HG02943 (cell line): ENCODE measurements around the gene CAMK2B.

ENCODE experiments used
- ATAC-seq: cut with Tn5 transposase; IDR thresholded peaks from one replicate; pipeline ENCODE4 v1.9.1; 2021; ENCODE audit warnings: mild to moderate bottlenecking, low read depth, moderate library complexity; ENCODE audit not compliant: unreplicated experiment

CAMK2B gene

GRCh38 chr7:44325201-44325671 lies at the start of gene CAMK2B:
CAMK2B (minus strand) TSS chr7:44325594; CDS start chr7:44325421, 173 bp downstream.
- ATAC-seq = no peak

- no peak for ATAC-seq
These were observed 48.8 kb upstream of the CAMK2B start for GRCh38 chr7:44374007-44374763.

DNA sequence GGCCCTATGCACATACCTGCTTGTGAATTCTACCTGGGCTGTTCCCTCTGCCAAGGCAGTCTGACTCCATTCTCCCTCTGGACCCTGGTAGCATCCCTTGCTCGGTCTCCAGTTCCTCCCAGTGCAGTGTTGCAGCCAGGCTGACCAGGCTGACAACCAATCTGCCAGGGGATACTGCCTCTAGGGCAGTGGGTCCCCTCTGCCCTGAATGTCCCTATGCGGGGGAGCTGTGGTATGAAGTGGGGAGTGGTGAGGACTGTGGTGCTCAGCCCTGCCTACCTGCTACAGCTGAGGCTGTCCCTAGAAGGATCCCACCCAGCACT lies 48.0 kb upstream of the CAMK2B start:
- ATAC-seq = no peak

DNA sequence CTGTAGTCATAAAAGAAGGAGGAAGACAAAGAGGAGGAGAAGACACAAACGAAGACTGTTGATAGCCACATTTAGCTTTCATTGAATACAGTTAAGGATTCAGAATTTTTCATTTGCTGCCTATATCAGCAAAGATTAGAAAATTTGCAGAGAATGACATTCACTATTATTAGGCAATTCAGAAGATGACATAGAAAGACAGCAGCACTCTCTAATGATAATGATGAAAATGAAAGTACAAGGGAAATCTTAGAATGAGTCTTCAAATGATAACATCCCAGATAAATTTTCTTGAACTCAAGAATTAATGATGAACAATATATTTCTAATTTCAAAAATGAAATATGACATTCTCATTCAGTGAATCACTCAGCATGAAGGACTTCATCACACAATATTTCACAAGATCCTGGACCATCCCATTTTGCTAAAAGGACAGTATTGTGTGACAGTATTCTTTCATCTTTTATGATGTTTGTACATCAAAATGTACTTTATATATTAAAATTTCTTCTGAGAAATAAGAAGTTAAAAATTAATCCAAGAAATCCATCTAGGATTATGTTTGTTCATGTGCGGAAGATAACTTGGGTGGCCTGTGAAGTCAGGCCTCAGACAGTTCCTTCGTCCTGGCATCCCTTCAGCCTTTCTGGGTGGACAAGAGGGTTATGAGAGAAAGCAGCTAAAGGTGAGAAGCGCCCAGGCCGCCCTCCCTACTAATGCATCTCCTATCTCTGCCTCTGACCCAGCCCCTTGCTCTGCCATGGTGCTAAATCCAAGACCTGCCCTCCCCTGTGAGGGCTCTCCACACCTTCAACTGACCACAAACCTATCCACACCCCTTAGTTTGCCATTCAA lies 47.4 kb upstream of the CAMK2B start:
- ATAC-seq = no peak

- no peak for ATAC-seq
These were observed 43.5 kb upstream of the CAMK2B start for GRCh38 chr7:44368885-44369284.

DNA sequence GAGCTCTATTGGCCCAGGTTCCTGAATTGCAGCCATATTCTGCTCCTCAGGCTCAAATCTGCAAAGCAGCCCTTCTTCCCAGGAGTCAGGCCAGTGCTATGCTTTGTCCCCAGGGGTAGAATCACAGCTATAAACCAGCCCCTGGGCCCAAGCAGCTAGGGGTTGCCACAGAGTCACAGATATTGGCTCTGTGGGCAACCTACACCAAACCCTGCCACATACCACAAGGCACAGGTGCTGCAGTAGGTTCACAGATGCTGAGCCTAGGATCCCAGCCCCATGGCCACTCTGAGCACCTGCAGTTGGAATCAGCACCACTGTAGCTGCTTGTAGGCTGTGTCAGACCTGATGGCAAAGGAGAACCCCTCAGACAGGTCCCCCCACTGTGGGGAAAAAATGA lies 43.1 kb upstream of the CAMK2B start:
- no peak for ATAC-seq

DNA sequence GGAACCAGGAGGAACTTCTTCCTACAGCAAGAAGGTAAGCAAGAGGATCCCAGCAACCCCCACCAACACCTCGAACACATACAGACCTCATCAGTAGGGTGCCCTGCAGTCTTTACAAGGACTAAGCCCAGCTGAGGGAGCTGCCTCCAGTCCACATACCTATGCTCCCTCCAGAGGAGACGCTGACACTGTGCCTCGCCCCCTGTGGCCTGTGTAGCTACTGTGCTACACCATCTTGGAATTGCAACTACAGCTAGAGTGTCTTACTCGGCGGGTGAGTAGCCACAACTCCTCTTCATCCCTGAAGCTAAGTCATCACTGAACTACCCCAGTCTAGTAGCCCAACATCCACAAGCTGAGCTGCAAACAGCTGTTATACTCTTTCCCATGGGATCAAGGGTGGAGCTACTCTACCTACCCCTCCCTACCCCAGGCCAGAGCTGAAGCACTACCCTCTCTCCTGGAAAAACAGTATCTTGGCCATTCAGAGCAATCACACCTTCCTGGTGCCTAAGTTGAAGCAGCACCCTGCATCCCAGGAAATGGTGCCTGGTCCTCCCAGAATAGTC lies 42.2 kb upstream of the CAMK2B start:
- no peak for ATAC-seq

DNA sequence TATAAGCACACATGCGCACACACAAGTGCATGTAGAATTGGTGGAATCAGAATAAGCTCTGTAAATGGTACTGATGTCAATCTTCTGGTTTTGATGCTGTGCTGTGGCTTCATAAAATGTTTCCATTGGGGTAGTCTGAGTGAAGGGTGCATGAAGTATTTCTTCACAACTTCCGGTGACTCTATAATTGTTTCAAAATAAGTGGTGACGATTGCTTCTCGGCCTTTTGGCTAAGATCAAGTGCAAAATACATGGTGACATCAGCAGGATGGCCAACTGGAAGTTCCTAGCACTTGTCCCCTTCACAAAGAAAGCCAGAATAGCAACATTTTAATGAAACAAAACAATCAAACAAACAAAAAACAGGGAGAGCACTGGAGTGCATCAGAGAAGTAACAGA lies 41.6 kb upstream of the CAMK2B start:
- ATAC-seq = no peak

DNA sequence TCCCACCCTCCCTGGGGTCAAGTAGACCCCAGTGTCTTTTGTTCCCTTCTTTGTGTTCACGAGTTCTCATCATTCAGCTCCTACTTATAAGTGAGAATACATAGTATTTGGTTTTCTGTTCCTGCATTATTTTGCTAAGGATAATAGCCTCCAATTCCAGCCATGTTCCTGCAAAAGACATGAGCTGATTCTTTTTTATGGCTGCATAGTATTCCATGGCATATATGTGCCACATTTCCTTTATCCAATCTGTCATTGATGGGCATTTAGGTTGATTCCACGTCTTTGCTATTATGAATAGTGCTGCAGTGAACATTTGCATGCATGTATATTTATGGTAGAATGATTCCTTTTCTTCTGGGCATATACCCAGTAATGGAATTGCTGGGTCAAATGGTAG lies 28.3 kb upstream of the CAMK2B start:
- no peak for ATAC-seq

DNA sequence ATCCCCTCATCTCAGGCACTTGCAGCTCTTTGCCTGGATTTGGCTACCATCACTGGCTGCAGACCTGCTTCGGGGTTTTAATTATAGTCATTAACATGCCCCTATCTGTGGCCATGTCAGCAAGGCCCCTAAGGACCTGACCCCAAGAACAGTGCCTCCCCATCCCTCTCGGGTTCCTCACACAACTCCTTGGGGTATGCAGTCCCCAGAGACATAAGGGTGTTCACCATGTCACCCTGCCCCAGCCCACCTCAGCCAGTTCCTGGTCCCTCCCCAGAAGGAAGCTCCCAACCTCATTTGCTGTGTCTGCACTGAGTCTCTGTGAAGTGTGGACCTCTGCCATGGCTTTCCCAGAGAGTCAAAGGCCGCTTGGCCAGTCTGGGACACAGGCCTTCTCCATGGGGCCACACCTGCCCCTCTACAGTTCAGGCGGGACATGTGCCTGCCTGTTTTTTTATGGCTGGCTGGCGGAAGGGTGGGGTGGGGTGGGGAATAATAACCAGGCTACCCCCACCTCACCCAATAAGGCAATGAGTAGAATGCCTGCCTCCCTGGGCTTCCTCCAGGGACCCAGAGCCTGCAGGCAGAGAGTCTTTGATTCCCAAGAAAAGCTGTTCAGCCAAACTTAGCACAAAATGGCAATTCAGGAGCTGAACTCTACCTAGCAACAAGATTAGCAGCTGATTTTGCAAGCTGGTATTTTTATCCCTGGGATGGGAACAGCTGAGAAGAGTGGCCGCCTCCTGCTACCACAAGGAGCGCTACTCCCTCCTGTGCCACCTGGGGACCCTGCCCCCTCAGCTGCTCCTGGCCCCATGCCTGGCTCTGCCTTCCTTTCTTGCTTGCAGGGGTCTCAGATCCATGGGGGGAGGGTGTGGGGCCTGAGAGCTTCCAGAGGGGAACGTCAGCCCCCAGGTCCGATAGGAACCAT lies 23.7 kb upstream of the CAMK2B start:
- no peak for ATAC-seq

- no peak for ATAC-seq
These were observed 22.9 kb upstream of the CAMK2B start for GRCh38 chr7:44348300-44348699.

GRCh38 chr7:44347546-44348114 lies 22.2 kb upstream of the CAMK2B start:
- ATAC-seq = no peak

DNA sequence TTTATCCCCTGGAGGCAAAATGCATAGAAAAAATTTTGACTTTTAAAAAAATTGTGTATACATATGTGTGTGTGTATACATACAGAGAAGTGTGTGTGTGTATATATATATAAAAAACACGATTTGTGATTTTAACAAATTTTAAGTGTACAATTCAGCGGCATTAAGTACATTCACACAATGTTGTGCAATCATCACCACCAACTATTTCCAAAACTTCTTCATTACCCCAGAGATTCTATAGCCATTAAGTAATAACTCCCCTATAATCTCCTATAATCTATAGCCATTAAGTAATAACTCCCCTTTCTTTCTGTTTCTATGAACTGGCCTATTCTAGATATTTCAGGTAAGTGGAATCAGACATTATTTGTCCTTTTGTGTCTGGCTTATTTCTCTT lies 20.7 kb upstream of the CAMK2B start:
- no peak for ATAC-seq

DNA sequence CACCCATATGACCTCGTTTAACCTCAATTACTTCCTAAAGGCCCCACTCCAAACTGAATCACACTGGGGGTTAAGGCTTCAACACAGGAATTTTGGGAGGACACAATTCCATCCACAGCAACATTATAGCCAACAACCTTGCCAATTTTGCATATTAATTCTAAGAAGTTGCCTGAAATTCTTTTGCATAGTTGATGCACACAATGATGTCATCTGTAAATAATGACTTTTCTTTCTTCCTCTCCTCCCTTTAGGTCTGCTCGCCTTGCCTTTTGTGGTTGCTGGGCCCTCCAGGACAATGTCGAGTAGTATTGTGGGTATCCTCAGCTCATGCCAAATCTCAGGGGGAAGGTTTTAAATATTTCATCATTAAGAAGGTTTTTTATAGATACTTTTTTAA lies 16.0 kb upstream of the CAMK2B start:
- ATAC-seq = no peak

DNA sequence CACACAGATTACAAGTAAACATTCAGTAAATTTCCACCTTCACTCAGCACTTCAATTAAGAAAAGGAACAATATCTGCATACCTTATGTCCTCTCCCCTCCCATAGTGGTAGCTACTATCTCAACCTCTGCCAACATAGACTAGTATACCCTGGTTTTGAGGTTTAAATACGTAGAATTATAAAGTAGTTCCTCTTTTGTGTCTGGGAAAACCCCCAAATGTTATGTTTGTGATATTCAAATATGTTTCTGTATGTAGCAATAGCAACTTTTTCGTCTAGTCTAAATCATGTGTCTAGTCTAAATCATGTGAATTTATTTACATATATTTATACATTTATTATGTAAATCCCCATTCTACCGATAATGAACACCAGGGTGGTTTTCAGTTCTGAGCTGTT lies 13.2 kb upstream of the CAMK2B start:
- ATAC-seq = no peak

- no peak for ATAC-seq
These were observed 11.1 kb upstream of the CAMK2B start for GRCh38 chr7:44336491-44336890.

DNA sequence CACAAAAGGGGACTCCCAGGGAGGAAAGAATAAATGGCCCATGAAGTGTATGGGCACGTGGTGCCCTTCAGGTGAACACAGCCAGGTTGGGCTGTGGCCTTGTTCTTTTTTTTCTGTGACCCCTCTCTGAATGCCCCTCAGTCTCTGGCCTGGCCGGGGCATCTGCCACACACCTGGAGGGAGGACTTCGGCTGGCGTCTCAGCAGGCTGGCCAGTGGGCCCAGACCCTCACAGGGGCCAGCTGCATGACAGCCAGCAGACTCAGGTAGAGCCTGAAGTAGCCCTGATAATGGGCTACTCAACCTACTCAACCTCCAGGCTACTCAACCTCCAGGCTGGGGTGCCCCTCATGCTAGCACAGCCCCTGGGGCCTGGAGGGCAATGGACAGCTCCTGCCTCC lies 9.8 kb upstream of the CAMK2B start:
- no peak for ATAC-seq

DNA sequence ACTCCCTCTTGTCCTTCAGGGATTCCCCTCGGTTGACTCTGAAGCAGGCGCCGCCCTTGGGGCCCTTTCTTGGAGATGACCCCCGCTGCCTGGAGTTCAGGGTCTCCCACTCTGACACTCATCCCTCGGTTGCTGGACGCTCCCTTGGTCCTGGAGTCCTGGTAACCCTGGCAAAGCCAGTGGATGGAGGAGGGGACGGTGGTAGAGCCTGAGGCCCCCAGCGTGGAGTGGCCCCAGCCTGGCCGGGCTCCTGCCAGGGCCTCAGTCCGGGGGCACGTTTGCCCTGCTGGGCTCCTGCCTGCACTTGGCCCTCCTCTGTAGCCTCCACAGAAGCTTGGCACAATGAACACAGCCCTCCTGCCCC lies 9.3 kb upstream of the CAMK2B start:
- no peak for ATAC-seq

DNA sequence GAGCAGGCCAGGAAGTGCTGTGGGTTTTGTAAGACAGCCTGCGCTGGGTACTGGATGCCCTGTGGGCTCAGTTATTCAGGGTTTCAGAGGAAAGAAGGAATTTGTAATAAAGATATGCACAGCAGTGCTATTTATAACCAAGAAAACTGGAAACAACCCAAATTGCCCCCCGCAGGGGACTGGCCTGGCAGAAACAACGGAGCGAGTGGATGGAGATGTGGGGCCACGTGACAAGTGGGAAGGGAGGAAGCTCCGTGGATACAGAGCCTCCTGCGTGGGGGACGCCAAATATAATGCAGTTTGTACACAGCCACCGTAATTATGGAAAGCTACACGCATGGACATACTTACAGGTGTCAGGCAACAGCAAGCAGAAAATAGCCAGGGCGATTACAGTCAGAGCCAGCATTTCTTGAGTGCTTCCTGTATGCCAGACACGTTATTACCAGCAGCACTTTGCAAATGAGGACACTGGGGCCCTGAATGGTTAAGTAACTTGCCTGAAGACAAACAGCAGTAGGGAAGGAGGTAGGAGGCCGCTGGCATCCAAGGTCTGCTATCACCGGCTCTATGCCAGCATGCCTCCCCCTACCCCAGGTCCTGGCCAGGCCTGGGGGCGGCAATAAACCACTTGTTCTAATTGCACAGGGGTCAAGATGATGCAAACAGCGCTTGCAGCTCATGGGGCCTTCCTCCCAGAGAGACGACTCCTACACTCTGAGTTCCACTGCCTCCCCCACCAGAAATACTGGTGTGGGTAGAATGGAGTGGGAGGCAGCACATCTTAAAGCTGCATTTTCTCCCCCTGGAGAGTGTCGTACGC lies 8.7 kb upstream of the CAMK2B start:
- no peak for ATAC-seq
